NCI-H2029 (cell line): ENCODE data around the gene CLASP1.
A peak's percentile ranks its signal among the peaks of the same experiment; 100 is the strongest.

Source experiments
- DNase-seq: peaks from one replicate; lab custom pipeline; 2025; lab: John Stamatoyannopoulos, UW

CLASP1 gene

GRCh38 chr2:121539750-121540469 lies 109.4 kb downstream of the CLASP1 start:
- no peak for DNase-seq

- no peak for DNase-seq
These were observed 112.3 kb downstream of the CLASP1 start for GRCh38 chr2:121536850-121537557.

GRCh38 chr2:121536347-121536746 lies 112.9 kb downstream of the CLASP1 start:
- no peak for DNase-seq

- no peak for DNase-seq
These were observed 115.3 kb downstream of the CLASP1 start for GRCh38 chr2:121534007-121534406.

- DNase-seq: no peak
These were observed 116.4 kb downstream of the CLASP1 start for GRCh38 chr2:121532894-121533293.

- DNase-seq: no peak
These were observed 116.9 kb downstream of the CLASP1 start for GRCh38 chr2:121532347-121532766.

- peak; percentile 72 for DNase-seq
These were observed 119.0 kb downstream of the CLASP1 start for GRCh38 chr2:121530212-121530705.

- DNase-seq: peak; percentile 30
These were observed 119.6 kb downstream of the CLASP1 start for GRCh38 chr2:121529439-121530211.

- DNase-seq: no peak
These were observed 122.1 kb downstream of the CLASP1 start for GRCh38 chr2:121527009-121527682.

GRCh38 chr2:121524685-121525425 lies 124.4 kb downstream of the CLASP1 start:
- no peak for DNase-seq

GRCh38 chr2:121521359-121521758 lies 127.9 kb downstream of the CLASP1 start:
- DNase-seq: no peak

GRCh38 chr2:121520641-121520994 lies 128.6 kb downstream of the CLASP1 start:
- no peak for DNase-seq

- no peak for DNase-seq
These were observed 129.3 kb downstream of the CLASP1 start for GRCh38 chr2:121519732-121520640.

- DNase-seq: no peak
These were observed 130.1 kb downstream of the CLASP1 start for GRCh38 chr2:121519153-121519552.

GRCh38 chr2:121513597-121514333 lies 135.5 kb downstream of the CLASP1 start:
- no peak for DNase-seq

- DNase-seq: no peak
These were observed 138.4 kb downstream of the CLASP1 start for GRCh38 chr2:121510857-121511256.

- DNase-seq: no peak
These were observed 142.6 kb downstream of the CLASP1 start for GRCh38 chr2:121506621-121507020.

- DNase-seq: no peak
These were observed 143.2 kb downstream of the CLASP1 start for GRCh38 chr2:121505986-121506586.

- no peak for DNase-seq
These were observed 144.3 kb downstream of the CLASP1 start for GRCh38 chr2:121505005-121505404.
